Left renal pelvis (tissue), 4 donors: ENCODE data around the gene CLEC7A. TPM values are rescaled to one million over a fixed set of nuclear protein-coding genes. Genes with fewer than 3 reads are reported as not detected.

Experiments
- DNase-seq, 4 donors: peaks; one replicate each; pipeline ENCODE4 v3.0.0-alpha.2; 2013; ENCODE audit warnings: low read depth in 4 of 4, low spot score in 3 of 4
- polyA plus RNA-seq, 4 donors: library from polyadenylated mRNA; unstranded; fragments of 120-200 nt; gene quantifications; one replicate each; pipeline ENCODE4 v1.2.1, GENCODE V29; 2013; ENCODE audit not compliant: insufficient read length in 4 of 4

The CLEC7A gene
- polyA plus RNA-seq, 4 donors: 1.6 to 3.2 (median 2.3) TPM

DNA sequence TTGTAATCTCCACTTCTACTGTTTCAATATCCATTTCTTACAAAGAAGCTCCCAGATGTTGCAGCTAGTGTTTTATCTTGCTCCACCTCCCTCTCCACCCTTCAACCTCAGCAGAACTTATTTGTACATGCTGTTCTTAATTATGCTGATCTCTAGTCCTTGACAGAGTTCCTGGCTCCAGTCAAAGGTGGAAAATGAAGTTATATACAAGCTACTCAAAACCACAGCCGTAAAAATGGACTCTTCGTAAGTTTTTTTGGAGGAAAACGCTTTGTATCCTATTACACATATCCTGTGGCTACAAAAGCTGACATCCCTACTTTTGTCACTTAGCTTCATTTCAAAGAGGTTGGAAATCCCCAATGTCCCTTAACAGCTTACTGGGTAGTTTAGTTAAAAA lies 32.5 kb downstream of the CLEC7A start:
- no peak for DNase-seq

DNA sequence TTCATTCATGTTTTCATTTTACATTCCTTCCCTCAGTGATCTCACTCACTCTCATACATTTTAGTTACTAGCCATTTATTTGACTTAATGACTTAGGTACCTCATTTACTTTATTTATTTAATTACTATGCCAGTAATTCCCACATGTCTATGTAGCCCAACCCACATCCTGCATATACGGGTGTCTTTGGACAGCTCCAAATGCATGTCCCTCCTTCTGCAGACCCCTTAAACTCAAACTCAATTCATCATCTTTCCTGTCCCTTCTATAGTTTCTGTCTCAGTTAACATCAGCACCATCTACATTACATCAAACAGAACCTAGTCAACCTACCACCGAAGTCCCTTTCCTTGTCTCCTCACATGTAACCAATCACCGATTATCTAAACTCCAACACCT lies 34.0 kb downstream of the CLEC7A start:
- no peak for DNase-seq

GRCh38 chr12:10094646-10095395 lies 35.2 kb downstream of the CLEC7A start:
- DNase-seq: no peak

GRCh38 chr12:10088955-10089900 lies 40.8 kb downstream of the CLEC7A start:
- DNase-seq: no peak

DNA sequence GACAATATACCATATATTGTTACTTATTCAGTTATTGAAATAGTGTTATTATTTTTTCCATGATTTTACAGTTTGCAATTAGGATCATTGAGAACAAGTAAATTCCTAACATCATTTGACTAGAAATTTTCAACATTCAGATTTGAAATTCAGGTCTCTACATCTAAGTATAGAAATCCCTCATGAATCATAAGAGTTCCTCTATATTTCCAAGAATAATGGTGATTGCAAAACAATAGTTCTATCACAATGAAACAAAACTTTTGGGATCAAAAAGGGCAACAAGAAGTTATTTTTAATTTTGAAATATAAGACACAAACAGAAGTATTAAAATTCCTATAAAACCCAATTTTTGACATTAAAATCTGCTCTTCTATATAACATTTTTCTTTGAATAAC lies 42.0 kb downstream of the CLEC7A start:
- DNase-seq: no peak

DNA sequence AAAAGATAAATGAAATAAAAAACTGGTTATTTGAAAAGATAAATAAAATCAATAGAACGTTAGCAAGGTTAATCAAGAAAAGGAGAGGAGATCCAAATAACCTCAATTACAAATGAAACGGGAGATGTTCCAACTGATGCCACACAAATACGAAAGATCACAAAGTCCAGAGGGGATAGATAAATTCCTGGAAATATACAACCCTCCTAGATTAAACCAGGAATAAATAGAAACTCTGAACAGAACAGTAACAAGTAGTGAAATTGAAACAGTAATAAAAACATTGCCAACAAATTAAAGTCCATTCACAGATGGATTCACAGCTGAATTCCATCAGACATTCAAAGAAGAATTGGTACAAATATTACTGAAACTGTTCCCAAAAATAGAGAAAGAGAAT lies 43.6 kb downstream of the CLEC7A start:
- DNase-seq: no peak

GRCh38 chr12:10084733-10085132 lies 45.3 kb downstream of the CLEC7A start:
- no peak for DNase-seq

GRCh38 chr12:10082117-10082874 lies 47.7 kb downstream of the CLEC7A start:
- no peak for DNase-seq

- DNase-seq: no peak
Observed at GRCh38 chr12:10075451-10075850, 54.5 kb downstream of the CLEC7A start.

- no peak for DNase-seq
Observed at GRCh38 chr12:10073261-10073660, 56.7 kb downstream of the CLEC7A start.

- DNase-seq: no peak
Observed at GRCh38 chr12:10072131-10072530, 57.9 kb downstream of the CLEC7A start.

DNA sequence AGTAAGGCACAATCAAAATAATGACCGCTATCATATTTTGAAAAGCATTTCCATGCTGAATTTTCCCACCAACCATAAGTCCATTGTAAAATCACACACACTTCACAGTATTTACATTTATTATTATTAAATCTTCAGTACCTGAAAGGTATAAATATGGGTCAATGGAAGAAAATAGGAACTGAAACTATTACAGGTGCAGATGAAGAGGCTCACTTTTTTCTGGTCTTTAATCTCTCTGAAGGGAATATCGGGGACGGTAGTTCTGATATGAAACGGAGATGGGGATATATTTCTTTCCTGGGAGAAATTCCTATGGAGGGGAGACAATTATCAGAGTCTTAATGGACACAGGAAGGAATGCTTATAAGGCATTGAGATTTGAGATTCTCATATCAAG lies 59.6 kb downstream of the CLEC7A start:
- DNase-seq: no peak

- no peak for DNase-seq
Observed at GRCh38 chr12:10069976-10070375, 60.0 kb downstream of the CLEC7A start.

GRCh38 chr12:10069099-10069498 lies 60.9 kb downstream of the CLEC7A start:
- no peak for DNase-seq

DNA sequence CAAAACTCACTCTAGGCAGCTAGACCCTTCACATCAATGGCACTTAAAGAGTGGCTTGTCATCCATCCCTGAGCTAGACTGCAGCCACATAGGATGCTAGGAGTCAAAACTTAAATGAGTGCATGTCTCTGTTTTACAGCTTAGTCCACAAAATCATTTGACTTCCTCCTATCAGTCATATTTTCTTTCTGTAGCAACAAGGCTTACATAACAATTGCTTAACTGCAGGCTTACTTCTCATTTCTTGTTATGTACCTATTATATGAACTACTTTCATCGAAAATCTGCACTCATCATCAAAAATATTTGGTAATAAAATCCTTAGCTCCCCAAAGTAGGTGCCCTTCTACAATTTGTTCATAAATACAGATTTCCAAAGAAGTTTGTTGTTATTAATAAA lies 61.4 kb downstream of the CLEC7A start:
- no peak for DNase-seq

DNA sequence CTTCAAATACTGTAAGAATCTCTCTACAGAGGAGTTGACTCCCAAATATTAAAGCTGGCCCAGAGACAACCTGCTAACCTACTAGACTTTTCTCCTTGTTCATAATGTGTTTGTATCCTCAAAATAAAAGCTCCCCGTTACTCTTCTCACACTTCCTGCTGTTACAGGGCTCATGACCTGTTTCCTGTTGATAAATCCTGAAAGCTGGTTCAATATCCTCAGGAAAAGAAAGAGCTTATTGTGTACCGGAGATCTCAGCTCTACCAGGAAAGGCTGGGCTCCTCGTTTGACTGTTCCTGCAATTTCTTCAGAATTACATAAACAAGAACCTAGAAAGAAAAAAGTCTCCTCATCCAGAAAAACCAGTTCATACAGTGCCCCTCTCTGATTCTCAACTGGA lies 62.1 kb downstream of the CLEC7A start:
- DNase-seq: no peak

DNA sequence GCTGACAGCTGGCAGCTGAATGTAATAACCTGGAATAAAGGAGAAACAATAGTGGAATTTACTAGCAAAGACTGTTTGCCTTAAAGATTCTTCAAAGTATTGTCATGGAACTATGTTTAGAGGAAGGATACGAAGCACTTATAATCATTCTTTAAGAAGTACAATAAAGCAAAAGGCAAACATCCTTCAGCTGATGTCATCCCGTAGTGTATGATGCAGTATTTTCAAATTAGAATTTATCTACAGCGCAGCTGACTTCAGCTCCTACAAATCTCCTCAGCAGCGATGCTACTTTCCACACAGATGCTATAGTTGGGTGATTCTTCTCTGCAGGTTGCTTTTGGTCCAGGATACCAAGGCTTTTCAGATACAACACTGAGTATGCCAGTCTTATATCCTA lies 62.7 kb downstream of the CLEC7A start:
- no peak for DNase-seq
